ENCODE results near the gene CABCOCO1.

DNA sequence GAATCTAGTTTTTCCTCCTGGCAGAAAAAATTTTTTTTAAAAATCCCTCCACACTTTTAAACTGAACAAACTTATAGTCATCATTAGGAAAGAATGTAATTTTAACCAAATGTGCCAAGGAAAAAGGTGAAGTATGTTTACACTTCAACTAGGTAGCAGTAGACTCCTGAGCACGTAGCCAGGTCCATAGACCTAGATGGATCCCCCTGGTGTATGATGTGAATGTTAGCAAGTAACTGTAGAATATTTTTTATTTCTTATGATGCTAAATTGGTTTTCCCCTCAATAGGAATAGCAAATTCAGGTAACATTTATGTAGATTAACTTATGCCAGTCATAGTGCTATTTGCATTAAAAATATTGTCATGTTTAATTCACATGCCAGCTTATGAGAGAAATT, 19.6 kb downstream of the CABCOCO1 start:
- TF ChIP-seq, protein P1, sequence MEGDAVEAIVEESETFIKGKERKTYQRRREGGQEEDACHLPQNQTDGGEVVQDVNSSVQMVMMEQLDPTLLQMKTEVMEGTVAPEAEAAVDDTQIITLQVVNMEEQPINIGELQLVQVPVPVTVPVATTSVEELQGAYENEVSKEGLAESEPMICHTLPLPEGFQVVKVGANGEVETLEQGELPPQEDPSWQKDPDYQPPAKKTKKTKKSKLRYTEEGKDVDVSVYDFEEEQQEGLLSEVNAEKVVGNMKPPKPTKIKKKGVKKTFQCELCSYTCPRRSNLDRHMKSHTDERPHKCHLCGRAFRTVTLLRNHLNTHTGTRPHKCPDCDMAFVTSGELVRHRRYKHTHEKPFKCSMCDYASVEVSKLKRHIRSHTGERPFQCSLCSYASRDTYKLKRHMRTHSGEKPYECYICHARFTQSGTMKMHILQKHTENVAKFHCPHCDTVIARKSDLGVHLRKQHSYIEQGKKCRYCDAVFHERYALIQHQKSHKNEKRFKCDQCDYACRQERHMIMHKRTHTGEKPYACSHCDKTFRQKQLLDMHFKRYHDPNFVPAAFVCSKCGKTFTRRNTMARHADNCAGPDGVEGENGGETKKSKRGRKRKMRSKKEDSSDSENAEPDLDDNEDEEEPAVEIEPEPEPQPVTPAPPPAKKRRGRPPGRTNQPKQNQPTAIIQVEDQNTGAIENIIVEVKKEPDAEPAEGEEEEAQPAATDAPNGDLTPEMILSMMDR (IDR thresholded peaks at IDR 0.05): no peak
- no peak for TF ChIP-seq EZH2 (IDR thresholded peaks at IDR 0.05)

All from neural progenitor cell (in vitro differentiated cells).